Mesendoderm (in vitro differentiated cells): ENCODE measurements around the gene FAM131B. TPM values are rescaled to one million over a fixed set of nuclear protein-coding genes. Genes with fewer than 3 reads are reported as not detected.

Experiments used
- DNase-seq: peaks from one replicate; pipeline ENCODE4 v3.0.0; 2013
- H2AK5ac ChIP-seq: 2 replicates; pipeline ENCODE4 v1.6.1; 2013; ENCODE audit warnings: low read length, inconsistent platforms
- H2BK120ac ChIP-seq: 2 replicates; pipeline ENCODE4 v1.6.1; 2013; ENCODE audit warnings: low read depth, mild to moderate bottlenecking, low read length, moderate library complexity, mixed read lengths
- H2BK15ac ChIP-seq: replicated peaks from 2 replicates; pipeline ENCODE4 v1.6.1; 2013; ENCODE audit warnings: low read depth, mild to moderate bottlenecking, moderate library complexity
- H2BK5ac ChIP-seq: 2 replicates; pipeline ENCODE4 v1.6.1; 2013; ENCODE audit warnings: low read length, inconsistent platforms
- H3K18ac ChIP-seq: 2 replicates; pipeline ENCODE4 v1.6.1; 2013; ENCODE audit warnings: mild to moderate bottlenecking, low read length, mixed read lengths
- H3K23ac ChIP-seq: one replicate; pipeline ENCODE4 v1.6.1; 2013; ENCODE audit warnings: low read length
- H3K27ac ChIP-seq: 2 replicates; pipeline ENCODE4 v1.5.1; 2013; ENCODE audit warnings: low read depth, mild to moderate bottlenecking, inconsistent platforms, low read length, moderate library complexity
- H3K27me3 ChIP-seq: 2 replicates; pipeline ENCODE4 v1.6.1; 2013; ENCODE audit warnings: low read length, control low read depth, mild to moderate bottlenecking, inconsistent platforms; ENCODE audit not compliant: insufficient read depth, poor library complexity
- H3K36me3 ChIP-seq: 2 replicates; pipeline ENCODE4 v1.6.1; 2013; ENCODE audit warnings: low read length, inconsistent platforms; ENCODE audit not compliant: control insufficient read depth, insufficient read depth
- H3K4ac ChIP-seq: one replicate; pipeline ENCODE4 v1.6.1; 2013; ENCODE audit warnings: low read depth, mild to moderate bottlenecking, low read length, moderate library complexity
- H3K4me1 ChIP-seq: 2 replicates; pipeline ENCODE4 v1.6.1; 2013; ENCODE audit warnings: low read depth, low read length, inconsistent platforms; ENCODE audit not compliant: control insufficient read depth
- H3K4me2 ChIP-seq: 2 replicates; pipeline ENCODE4 v1.6.1; 2013; ENCODE audit warnings: low read length
- H3K4me3 ChIP-seq: 2 replicates; pipeline ENCODE4 v1.5.1; 2013; ENCODE audit warnings: mild to moderate bottlenecking, low read length
- H3K56ac ChIP-seq: one replicate; pipeline ENCODE4 v1.6.1; 2013; ENCODE audit warnings: low read length
- H3K79me1 ChIP-seq: 2 replicates; pipeline ENCODE4 v1.6.1; 2013; ENCODE audit warnings: low read length, inconsistent platforms
- H3K79me2 ChIP-seq: 2 replicates; pipeline ENCODE4 v1.6.1; 2013; ENCODE audit warnings: mild to moderate bottlenecking, low read length; ENCODE audit not compliant: control insufficient read depth, insufficient read depth
- H3K9ac ChIP-seq: 2 replicates; pipeline ENCODE4 v1.6.1; 2013; ENCODE audit warnings: low read length, inconsistent platforms
- H4K5ac ChIP-seq: one replicate; pipeline ENCODE4 v1.6.1; 2013; ENCODE audit warnings: low read length
- H4K8ac ChIP-seq: one replicate; pipeline ENCODE4 v1.6.1; 2013; ENCODE audit warnings: low read depth, mild to moderate bottlenecking, control low read depth, low read length, moderate library complexity
- WGBS: extraction: QIAGEN DNeasy Blood & Tissue Kit; methylation state at CpG from one replicate; pipeline ENCODE4 v1.1.7; 2013; ENCODE audit warnings: low lambda C conversion rate, missing lambda C conversion rate; ENCODE audit not compliant: insufficient coverage; ENCODE audit errors: extremely low coverage; 5-methylcytosine and 5-hydroxymethylcytosine counted together
- polyA plus RNA-seq, 2 experiments: library from polyadenylated mRNA; stranded (reverse); fragments of 200-250 nt; gene quantifications; one replicate each; pipeline ENCODE4 v1.2.3, GENCODE V29; 2013

FAM131B gene
- 10.5 TPM for polyA plus RNA-seq (2013, experiment 1 of 2)
- 10.1 TPM for polyA plus RNA-seq (2013, experiment 2 of 2)

GRCh38 chr7:143362131-143363015 is at the start of gene FAM131B:
Gene FAM131B (minus strand): TSS chr7:143362713. CDS start chr7:143362603, 110 bp downstream.
- peak within 1 kb of the TSS; percentile 87 for H3K56ac ChIP-seq
- no peaks in the 10 kb centered on the region for H3K27me3 ChIP-seq
- H3K4me1 ChIP-seq = peaks cover 2% of the 10 kb centered on the region
- H2BK15ac ChIP-seq = no peak within 1 kb of the TSS
- no peak within 1 kb of the TSS for H2AK5ac ChIP-seq
- peak within 1 kb of the TSS; percentile 72 for H3K9ac ChIP-seq
- WGBS = no CpG with 5 or more reads among the region's 112 CpGs
- H3K27ac ChIP-seq = peak within 1 kb of the TSS; percentile 54
- H2BK120ac ChIP-seq = no peak within 1 kb of the TSS
- H3K79me1 ChIP-seq = no peaks in the 10 kb centered on the region
- no peak within 1 kb of the TSS for H2BK5ac ChIP-seq
- H3K4me2 ChIP-seq = peak within 1 kb of the TSS; percentile 75
- no peak within 1 kb of the TSS for H4K5ac ChIP-seq
- H3K36me3 ChIP-seq = no peaks in the 10 kb centered on the region
- no peak within 1 kb of the TSS for H4K8ac ChIP-seq
- no peaks in the 10 kb centered on the region for H3K79me2 ChIP-seq
- H3K4ac ChIP-seq = no peak within 1 kb of the TSS
- peak within 1 kb of the TSS; percentile 76 for H3K18ac ChIP-seq
- no peak for DNase-seq
- no peak within 1 kb of the TSS for H3K23ac ChIP-seq
- peak within 1 kb of the TSS; percentile 77 for H3K4me3 ChIP-seq

GRCh38 chr7:143411976-143412708 is 49.6 kb upstream of the FAM131B start:
- DNase-seq = peak; percentile 66
- Histone ChIP-seq H3K4ac (peak overlapping the region; percentile 59), H3K27ac (no peak overlapping the region), H3K56ac (peak overlapping the region; percentile 46), H2AK5ac (peak overlapping the region; percentile 54), H4K8ac (no peak overlapping the region), H3K79me1 (peaks cover 2% of the 10 kb centered on the region), H2BK15ac (no peak overlapping the region), H3K36me3 (no peaks in the 10 kb centered on the region), H3K79me2 (peaks cover 11% of the 10 kb centered on the region), H2BK120ac (peak overlapping the region; percentile 30), H2BK5ac (no peak overlapping the region), H3K27me3 (no peaks in the 10 kb centered on the region), H3K4me1 (peaks cover 10% of the 10 kb centered on the region), H3K4me2 (no peak overlapping the region), H3K23ac (no peak overlapping the region), H4K5ac (no peak overlapping the region), H3K4me3 (no peak overlapping the region), H3K9ac (no peak overlapping the region), H3K18ac (peak overlapping the region; percentile 65)
- WGBS = no CpG with 5 or more reads among the region's 5 CpGs

- H2BK120ac ChIP-seq = no peak overlapping the region
- H2BK5ac ChIP-seq = no peak overlapping the region
- H3K79me1 ChIP-seq = peaks cover 9% of the 10 kb centered on the region
- WGBS = no CpG with 5 or more reads among the region's 6 CpGs
- peak overlapping the region; percentile 1 for H3K56ac ChIP-seq
- H3K79me2 ChIP-seq = peaks cover 19% of the 10 kb centered on the region
- no peak overlapping the region for H3K9ac ChIP-seq
- no peak overlapping the region for H3K4me3 ChIP-seq
- peak overlapping the region; percentile 65 for H3K4ac ChIP-seq
- H3K27ac ChIP-seq = no peak overlapping the region
- no peak overlapping the region for H2AK5ac ChIP-seq
- no peak overlapping the region for H3K4me2 ChIP-seq
- no peak overlapping the region for H3K23ac ChIP-seq
- H3K27me3 ChIP-seq = no peaks in the 10 kb centered on the region
- peaks cover 24% of the 10 kb centered on the region for H3K4me1 ChIP-seq
- H4K8ac ChIP-seq = no peak overlapping the region
- H3K18ac ChIP-seq = peak overlapping the region; percentile 34
- peak; percentile 27 for DNase-seq
- no peaks in the 10 kb centered on the region for H3K36me3 ChIP-seq
- no peak overlapping the region for H2BK15ac ChIP-seq
- no peak overlapping the region for H4K5ac ChIP-seq
Observed at GRCh38 chr7:143410521-143411004, 48.0 kb upstream of the FAM131B start.

GRCh38 chr7:143408686-143409561 is 46.4 kb upstream of the FAM131B start, which contains the start of gene EPHA1:
Gene EPHA1 (minus strand): TSS chr7:143408856. CDS start chr7:143408805, 51 bp downstream.
- Histone ChIP-seq H3K4ac (peak within 1 kb of the TSS; percentile 28), H3K4me2 (peak within 1 kb of the TSS; percentile 64), H2BK15ac (no peak within 1 kb of the TSS), H3K27ac (peak within 1 kb of the TSS; percentile 93), H3K23ac (peak within 1 kb of the TSS; percentile 89), H4K8ac (no peak within 1 kb of the TSS), H2AK5ac (peak within 1 kb of the TSS; percentile 90), H3K79me1 (peaks cover 16% of the 10 kb centered on the region), H3K27me3 (no peaks in the 10 kb centered on the region), H3K4me3 (peak within 1 kb of the TSS; percentile 96), H4K5ac (no peak within 1 kb of the TSS), H3K4me1 (peaks cover 29% of the 10 kb centered on the region), H3K79me2 (peaks cover 28% of the 10 kb centered on the region), H2BK120ac (no peak within 1 kb of the TSS), H3K36me3 (no peaks in the 10 kb centered on the region), H2BK5ac (peak within 1 kb of the TSS; percentile 96), H3K18ac (peak within 1 kb of the TSS; percentile 52), H3K56ac (peak within 1 kb of the TSS; percentile 99), H3K9ac (peak within 1 kb of the TSS; percentile 97)
- DNase-seq = peak; percentile 96
- no CpG with 5 or more reads among the region's 39 CpGs for WGBS

- Histone ChIP-seq H2BK15ac (no peak overlapping the region), H2AK5ac (peak overlapping the region; percentile 90), H3K9ac (peak overlapping the region; percentile 97), H3K79me2 (peaks cover 28% of the 10 kb centered on the region), H3K18ac (peak overlapping the region; percentile 52), H3K27me3 (no peaks in the 10 kb centered on the region), H3K56ac (peak overlapping the region; percentile 99), H3K4me3 (peak overlapping the region; percentile 96), H4K5ac (no peak overlapping the region), H3K79me1 (peaks cover 16% of the 10 kb centered on the region), H2BK120ac (no peak overlapping the region), H4K8ac (no peak overlapping the region), H3K23ac (peak overlapping the region; percentile 89), H3K4me2 (peak overlapping the region; percentile 64), H3K4ac (peak overlapping the region; percentile 28), H3K4me1 (peaks cover 29% of the 10 kb centered on the region), H2BK5ac (peak overlapping the region; percentile 96), H3K36me3 (no peaks in the 10 kb centered on the region), H3K27ac (peak overlapping the region; percentile 93)
- no peak for DNase-seq
- WGBS = no CpG with 5 or more reads among the region's 20 CpGs
Observed at GRCh38 chr7:143408252-143408685, 45.8 kb upstream of the FAM131B start.
